ENCODE measurements around the gene AFP. TPM values are rescaled to one million over a fixed set of nuclear protein-coding genes. Genes with fewer than 3 reads are reported as not detected.

AFP gene
- total RNA-seq, 2 donors from 2014 or later = not detected

DNA sequence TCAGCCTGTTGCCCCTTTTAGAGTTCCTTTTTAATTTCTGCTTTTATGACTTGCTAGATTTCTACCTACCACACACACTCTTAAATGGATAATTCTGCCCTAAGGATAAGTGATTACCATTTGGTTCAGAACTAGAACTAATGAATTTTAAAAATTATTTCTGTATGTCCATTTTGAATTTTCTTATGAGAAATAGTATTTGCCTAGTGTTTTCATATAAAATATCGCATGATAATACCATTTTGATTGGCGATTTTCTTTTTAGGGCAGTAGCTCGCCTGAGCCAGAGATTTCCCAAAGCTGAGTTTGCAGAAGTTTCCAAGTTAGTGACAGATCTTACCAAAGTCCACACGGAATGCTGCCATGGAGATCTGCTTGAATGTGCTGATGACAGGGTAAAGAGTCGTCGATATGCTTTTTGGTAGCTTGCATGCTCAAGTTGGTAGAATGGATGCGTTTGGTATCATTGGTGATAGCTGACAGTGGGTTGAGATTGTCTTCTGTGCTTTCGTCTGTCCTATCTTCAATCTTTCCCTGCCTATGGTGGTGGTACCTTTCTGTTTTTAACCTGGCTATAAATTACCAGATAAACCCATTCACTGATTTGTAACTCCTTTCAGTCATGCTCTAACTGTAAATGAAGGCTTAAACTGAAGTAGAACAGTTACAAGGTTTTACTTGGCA, 24.1 kb upstream of the AFP start:
- intact Hi-C loops (cut with DNase I) = no loop called here
- no peak for ATAC-seq
- DNase-seq = no peak

DNA sequence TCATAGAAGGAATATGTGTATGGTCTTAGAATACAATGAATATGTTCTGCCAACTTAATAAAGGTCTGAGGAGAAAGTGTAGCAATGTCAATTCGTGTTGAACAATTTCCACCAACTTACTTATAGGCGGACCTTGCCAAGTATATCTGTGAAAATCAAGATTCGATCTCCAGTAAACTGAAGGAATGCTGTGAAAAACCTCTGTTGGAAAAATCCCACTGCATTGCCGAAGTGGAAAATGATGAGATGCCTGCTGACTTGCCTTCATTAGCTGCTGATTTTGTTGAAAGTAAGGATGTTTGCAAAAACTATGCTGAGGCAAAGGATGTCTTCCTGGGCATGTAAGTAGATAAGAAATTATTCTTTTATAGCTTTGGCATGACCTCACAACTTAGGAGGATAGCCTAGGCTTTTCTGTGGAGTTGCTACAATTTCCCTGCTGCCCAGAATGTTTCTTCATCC, 22.7 kb upstream of the AFP start:
- DNase-seq (no peak), ATAC-seq (no peak)
- intact Hi-C loops (cut with DNase I) = no loop called here

DNA sequence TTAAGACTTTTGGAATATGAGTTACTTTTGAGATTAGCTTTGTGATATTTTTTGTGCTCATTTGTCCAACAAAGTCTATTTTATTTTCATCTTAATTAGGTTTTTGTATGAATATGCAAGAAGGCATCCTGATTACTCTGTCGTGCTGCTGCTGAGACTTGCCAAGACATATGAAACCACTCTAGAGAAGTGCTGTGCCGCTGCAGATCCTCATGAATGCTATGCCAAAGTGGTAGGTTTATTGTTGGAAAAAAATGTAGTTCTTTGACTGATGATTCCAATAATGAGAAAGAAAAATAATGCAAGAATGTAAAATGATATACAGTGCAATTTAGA, 21.1 kb upstream of the AFP start:
- ATAC-seq = no peak
- no peak for DNase-seq
- intact Hi-C loops (cut with DNase I) = no loop called here

DNA sequence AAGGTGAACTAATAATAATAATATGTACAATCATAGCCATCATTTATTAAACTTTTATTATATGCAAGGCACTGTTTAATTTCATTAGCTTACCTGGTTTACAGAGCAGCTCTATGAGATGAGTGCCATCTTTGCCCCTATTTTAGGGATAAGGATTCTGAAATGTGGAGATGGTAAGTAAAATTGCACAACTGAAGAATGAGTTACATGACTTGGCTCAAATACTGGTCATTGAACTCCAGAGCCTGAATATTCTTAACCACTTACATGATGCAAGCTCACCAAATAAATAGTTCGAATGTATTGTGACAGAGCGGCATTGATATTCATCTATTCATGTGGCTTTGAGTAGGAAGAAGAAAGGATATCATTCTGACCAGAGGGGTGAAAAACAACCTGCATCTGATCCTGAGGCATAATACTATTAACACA, 20.2 kb upstream of the AFP start:
- no peak for DNase-seq
- no peak for ATAC-seq
- intact Hi-C loops (cut with DNase I) = no loop called here

DNA sequence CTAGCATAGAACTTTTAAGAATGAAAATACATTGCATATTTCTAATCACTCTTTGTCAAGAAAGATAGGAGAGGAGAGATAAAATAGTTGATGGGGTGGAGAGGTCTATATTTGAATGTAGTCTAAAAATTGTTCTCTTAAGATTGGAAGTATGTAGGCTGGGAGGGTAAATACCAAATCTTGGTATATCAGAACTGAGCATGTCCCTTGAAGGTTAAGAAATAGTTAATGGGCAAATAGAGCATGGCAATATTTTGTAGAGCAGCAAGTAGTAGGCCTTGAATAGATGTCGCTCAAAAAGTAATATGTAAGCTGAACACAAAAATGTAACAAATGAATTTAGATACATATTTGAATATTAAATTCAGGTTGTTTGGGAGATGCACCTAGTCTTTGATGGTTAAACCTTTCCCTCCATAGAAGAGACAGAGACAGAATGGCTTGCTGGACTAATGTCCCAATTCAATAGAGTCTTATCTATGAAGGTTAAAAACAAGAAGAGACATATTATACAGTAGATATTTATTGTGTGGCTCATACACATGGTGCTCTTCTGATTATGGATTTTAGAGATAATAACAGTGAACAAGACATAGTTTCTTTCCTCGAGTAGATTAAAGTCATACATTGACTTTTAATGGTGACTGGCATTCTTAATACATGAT, 19.5 kb upstream of the AFP start:
- ATAC-seq (no peak), DNase-seq (no peak)
- intact Hi-C loops (cut with DNase I) = no loop called here

DNA sequence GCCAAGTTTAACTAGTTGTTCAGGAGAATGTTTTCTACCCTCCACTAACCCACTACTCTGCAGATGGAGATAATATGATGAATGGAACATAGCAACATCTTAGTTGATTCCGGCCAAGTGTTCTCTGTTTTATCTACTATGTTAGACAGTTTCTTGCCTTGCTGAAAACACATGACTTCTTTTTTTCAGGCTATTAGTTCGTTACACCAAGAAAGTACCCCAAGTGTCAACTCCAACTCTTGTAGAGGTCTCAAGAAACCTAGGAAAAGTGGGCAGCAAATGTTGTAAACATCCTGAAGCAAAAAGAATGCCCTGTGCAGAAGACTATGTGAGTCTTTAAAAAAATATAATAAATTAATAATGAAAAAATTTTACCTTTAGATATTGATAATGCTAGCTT, 18.7 kb upstream of the AFP start:
- ATAC-seq (no peak), DNase-seq (no peak)
- intact Hi-C loops (cut with DNase I) = no loop called here

DNA sequence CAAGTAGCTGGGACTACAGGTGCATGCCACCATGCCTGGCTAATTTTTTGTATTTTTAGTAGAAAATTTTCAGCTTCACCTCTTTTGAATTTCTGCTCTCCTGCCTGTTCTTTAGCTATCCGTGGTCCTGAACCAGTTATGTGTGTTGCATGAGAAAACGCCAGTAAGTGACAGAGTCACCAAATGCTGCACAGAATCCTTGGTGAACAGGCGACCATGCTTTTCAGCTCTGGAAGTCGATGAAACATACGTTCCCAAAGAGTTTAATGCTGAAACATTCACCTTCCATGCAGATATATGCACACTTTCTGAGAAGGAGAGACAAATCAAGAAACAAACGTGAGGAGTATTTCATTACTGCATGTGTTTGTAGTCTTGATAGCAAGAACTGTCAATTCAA, 18.0 kb upstream of the AFP start:
- intact Hi-C loops (cut with DNase I) = no loop called here
- ATAC-seq (no peak), DNase-seq (no peak)

DNA sequence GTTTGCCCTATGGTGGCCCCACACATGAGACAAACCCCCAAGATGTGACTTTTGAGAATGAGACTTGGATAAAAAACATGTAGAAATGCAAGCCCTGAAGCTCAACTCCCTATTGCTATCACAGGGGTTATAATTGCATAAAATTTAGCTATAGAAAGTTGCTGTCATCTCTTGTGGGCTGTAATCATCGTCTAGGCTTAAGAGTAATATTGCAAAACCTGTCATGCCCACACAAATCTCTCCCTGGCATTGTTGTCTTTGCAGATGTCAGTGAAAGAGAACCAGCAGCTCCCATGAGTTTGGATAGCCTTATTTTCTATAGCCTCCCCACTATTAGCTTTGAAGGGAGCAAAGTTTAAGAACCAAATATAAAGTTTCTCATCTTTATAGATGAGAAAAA, 17.3 kb upstream of the AFP start:
- DNase-seq (no peak), ATAC-seq (no peak)
- intact Hi-C loops (cut with DNase I) = no loop called here

DNA sequence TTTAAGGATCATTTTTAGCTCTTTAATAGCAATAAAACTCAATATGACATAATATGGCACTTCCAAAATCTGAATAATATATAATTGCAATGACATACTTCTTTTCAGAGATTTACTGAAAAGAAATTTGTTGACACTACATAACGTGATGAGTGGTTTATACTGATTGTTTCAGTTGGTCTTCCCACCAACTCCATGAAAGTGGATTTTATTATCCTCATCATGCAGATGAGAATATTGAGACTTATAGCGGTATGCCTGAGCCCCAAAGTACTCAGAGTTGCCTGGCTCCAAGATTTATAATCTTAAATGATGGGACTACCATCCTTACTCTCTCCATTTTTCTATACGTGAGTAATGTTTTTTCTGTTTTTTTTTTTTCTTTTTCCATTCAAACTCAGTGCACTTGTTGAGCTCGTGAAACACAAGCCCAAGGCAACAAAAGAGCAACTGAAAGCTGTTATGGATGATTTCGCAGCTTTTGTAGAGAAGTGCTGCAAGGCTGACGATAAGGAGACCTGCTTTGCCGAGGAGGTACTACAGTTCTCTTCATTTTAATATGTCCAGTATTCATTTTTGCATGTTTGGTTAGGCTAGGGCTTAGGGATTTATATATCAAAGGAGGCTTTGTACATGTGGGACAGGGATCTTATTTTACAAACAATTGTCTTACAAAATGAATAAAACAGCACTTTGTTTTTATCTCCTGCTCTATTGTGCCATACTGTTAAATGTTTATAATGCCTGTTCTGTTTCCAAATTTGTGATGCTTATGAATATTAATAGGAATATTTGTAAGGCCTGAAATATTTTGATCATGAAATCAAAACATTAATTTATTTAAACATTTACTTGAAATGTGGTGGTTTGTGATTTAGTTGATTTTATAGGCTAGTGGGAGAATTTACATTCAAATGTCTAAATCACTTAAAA, 16.6 kb upstream of the AFP start:
- ATAC-seq = no peak
- DNase-seq = no peak
- intact Hi-C loops (cut with DNase I) = no loop called here

DNA sequence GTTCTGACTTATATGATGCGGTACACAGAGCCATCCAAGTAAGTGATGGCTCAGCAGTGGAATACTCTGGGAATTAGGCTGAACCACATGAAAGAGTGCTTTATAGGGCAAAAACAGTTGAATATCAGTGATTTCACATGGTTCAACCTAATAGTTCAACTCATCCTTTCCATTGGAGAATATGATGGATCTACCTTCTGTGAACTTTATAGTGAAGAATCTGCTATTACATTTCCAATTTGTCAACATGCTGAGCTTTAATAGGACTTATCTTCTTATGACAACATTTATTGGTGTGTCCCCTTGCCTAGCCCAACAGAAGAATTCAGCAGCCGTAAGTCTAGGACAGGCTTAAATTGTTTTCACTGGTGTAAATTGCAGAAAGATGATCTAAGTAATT, 15.4 kb upstream of the AFP start:
- ATAC-seq (no peak), DNase-seq (no peak)
- intact Hi-C loops (cut with DNase I) = no loop called here

DNA sequence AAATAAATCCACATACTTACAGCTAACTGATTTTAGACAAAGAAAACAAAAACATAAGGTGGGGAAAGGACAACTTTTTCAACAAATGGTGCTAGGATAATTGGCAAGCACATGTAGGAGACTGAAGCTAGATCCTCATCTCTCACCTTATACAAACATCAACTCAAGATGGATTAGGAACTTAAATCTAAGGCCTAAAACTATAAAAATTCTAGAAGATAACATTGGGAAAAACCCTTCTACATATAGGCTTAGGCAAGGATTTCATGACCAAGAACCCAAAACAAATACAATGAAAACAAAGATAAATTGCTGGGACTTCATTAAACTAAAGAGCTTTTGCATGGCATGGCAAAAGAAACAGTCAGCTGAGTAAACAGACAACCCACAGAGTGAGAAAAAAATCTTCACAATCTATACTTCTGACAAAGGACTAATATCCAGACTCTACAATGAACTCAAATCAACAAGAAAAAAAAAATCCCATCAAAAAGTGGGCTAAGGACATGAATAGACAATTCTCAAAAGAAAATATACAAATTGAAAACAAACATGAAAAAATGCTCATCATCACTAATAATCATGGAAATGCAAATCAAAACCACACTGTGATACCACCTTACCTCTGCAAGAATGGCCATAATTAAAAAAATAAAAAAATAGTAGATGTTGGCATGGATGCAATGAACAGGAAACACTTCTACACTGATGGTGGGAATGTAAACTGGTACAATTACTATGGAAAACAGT, 14.1 kb upstream of the AFP start:
- ATAC-seq = no peak
- no peak for DNase-seq
- intact Hi-C loops (cut with DNase I) = no loop called here

DNA sequence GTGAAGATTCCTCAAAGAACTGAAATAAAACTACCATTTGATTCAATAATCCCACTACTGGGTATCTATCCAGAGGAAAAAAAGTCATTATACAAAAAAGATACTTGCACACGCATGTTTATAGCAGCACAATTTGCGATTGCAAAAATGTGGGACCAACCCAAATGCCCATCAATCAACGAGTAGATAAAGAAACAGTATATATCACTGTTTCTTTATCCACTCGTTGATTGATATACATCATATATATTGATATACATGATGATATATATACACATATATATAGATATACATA, 13.6 kb upstream of the AFP start:
- no peak for ATAC-seq
- intact Hi-C loops (cut with DNase I) = no loop called here

DNA sequence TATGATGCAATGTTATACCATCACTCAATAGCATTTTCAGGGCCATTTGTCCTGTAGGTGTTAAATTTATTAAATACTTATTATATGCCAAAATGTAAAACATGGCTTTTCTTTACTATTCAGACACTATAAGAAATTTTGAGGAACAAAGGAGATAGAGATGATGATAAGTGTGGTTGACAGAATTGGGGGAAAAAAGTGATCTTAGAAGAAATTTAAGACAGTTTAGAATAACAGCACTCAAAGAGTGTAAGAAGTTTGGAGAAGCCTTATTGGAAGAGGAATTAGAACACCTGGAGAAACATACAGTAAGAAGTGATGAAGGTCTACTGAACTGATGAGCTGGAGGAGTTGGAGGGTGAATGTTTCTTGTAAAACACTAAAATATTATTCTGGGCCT, 12.8 kb upstream of the AFP start:
- no peak for ATAC-seq
- no peak for DNase-seq
- intact Hi-C loops (cut with DNase I) = no loop called here

More for the DNA sequence above, 13.6 kb upstream of the AFP start:
- no peak for DNase-seq

DNA sequence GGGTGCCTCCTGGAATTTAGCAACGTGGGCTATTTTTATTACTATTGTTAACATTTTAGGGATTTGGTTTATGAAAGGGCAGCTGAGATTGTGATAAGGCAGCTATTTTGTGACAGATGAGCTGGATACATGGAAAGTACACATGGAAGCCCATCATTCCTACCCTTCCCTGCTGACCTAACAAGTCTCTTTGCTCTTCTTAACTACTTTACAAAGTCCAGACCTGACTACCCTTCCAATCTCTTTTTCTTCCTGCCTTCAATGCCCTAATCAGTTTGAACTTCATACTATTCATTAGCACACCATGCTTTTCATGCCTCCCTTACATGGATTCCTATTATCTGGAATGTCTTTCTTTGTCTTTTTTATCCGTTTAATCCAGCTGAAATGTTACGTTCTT, 9.4 kb upstream of the AFP start:
- intact Hi-C loops (cut with DNase I) = no loop called here
- no peak for ATAC-seq
- no peak for DNase-seq

DNA sequence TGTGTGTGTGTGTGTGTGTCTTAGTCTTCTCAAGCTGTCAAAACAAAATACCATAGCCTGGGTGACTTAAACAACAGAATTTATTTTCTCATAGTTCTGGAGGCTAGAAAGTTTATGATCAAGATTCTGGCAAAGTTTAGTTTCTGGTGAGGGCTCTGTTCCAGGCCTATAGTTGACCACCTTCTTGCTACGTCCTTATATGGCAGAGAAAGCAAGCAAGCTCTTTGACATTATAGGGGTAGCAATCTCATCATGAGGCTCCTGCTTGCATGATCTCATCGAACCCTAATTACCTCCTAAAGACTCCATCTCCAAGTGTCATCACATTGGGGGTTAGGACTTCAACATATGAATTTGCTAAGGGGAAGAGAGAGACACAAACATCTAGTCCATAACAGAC, 6.9 kb upstream of the AFP start:
- intact Hi-C loops (cut with DNase I) = no loop called here
- ATAC-seq (no peak), DNase-seq (no peak)

DNA sequence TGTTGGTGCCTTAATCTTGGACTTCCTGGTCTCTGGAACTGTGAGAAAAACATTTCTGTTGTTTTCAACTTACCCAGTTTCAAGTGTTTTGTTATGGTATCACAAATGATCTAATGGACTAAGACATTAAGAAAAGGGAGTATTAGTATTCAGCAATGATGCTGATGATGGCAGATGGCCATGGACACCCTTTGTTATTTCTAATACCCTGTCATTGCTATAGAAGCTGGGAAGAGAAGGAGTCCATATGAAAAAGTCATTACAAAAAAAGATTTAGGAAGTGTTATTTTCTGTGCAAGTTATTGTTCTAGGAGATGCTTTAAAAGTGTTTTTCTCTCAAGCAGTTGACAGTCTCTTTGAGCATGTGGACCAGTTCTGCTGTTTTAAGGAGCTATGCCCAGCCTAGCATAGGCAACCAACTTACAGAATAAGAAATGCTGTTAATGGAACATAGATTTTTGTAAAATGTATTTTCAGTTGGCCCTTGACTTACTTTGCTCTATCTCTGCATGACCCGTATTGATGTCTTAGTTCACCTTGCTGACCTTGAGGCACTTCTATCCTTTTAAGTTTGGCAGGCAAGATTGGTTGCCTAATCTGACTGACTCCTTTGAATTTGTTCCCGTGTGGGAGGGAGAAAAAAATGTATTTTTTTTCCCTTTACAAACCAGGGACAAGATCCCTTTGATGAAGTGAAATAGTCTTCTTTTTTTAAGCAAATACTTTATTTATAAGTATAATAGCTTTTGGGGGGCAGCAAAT, 6.0 kb upstream of the AFP start:
- ATAC-seq = no peak
- no peak for DNase-seq
- intact Hi-C loops (cut with DNase I) = no loop called here

DNA sequence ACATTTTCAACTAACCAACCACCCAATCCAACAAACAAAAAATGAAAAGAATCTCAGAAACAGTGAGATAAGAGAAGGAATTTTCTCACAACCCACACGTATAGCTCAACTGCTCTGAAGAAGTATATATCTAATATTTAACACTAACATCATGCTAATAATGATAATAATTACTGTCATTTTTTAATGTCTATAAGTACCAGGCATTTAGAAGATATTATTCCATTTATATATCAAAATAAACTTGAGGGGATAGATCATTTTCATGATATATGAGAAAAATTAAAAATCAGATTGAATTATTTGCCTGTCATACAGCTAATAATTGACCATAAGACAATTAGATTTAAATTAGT, 4.2 kb upstream of the AFP start:
- intact Hi-C loops (cut with DNase I) = no loop called here
- no peak for DNase-seq
- ATAC-seq = no peak

DNA sequence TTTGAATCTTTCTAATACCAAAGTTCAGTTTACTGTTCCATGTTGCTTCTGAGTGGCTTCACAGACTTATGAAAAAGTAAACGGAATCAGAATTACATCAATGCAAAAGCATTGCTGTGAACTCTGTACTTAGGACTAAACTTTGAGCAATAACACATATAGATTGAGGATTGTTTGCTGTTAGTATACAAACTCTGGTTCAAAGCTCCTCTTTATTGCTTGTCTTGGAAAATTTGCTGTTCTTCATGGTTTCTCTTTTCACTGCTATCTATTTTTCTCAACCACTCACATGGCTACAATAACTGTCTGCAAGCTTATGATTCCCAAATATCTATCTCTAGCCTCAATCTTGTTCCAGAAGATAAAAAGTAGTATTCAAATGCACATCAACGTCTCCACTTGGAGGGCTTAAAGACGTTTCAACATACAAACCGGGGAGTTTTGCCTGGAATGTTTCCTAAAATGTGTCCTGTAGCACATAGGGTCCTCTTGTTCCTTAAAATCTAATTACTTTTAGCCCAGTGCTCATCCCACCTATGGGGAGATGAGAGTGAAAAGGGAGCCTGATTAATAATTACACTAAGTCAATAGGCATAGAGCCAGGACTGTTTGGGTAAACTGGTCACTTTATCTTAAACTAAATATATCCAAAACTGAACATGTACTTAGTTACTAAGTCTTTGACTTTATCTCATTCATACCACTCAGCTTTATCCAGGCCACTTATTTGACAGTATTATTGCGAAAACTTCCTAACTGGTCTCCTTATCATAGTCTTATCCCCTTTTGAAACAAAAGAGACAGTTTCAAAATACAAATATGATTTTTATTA, 3.6 kb upstream of the AFP start:
- DNase-seq (no peak), ATAC-seq (no peak)
- intact Hi-C loops (cut with DNase I) = no loop called here
